GM13977 (cell line): ENCODE measurements around the gene TNIP1.

ENCODE experiments used
- DNase-seq: peaks from one replicate; pipeline ENCODE4 v3.0.0; 2012; ENCODE audit warnings: low spot score
- CTCF ChIP-seq: IDR thresholded peaks from 2 replicates; pipeline ENCODE4 v1.5.1; 2012; ENCODE audit warnings: mild to moderate bottlenecking, control low read depth; ENCODE audit not compliant: insufficient read depth; ENCODE audit errors: extremely low read depth, missing control alignments
- in situ Hi-C: fragments of 300-500 bp; cut with MboI; formaldehyde crosslinking; loops from one replicate; pipeline ENCODE4 v1.12.0; 2022; ENCODE audit warnings: low sequenced_read_pairs, low pct_unique_long_range_greater_than_20kb, mixed read lengths, inconsistent platforms; ENCODE audit not compliant: unreplicated experiment

Gene TNIP1

GRCh38 chr5:151027961-151028479, 52.8 kb downstream of the TNIP1 start:
- DNase-seq = no peak
- TF ChIP-seq CTCF = no peak
- in situ Hi-C loops = no loop called here

- TF ChIP-seq CTCF = no peak
- in situ Hi-C loops = no loop called here
- no peak for DNase-seq
Measured at GRCh38 chr5:151026679-151027078, 54.2 kb downstream of the TNIP1 start.

- DNase-seq = no peak
- in situ Hi-C loops = no loop called here
- TF ChIP-seq CTCF = no peak
Measured at GRCh38 chr5:151026088-151026487, 54.7 kb downstream of the TNIP1 start.

- DNase-seq = no peak
- in situ Hi-C loops = no loop called here
- TF ChIP-seq CTCF = no peak
Measured at GRCh38 chr5:151025250-151025606, 55.6 kb downstream of the TNIP1 start.

- in situ Hi-C loops = no loop called here
- TF ChIP-seq CTCF = no peak
- DNase-seq = no peak
Measured at GRCh38 chr5:151024440-151025249, 56.2 kb downstream of the TNIP1 start.

- no peak for TF ChIP-seq CTCF
- in situ Hi-C loops = no loop called here
- no peak for DNase-seq
Measured at GRCh38 chr5:151023651-151024050, 57.2 kb downstream of the TNIP1 start.
